Measurements from ENCODE around the gene DGKH.

DGKH gene

GRCh38 chr13:42211704-42212464, 163.4 kb downstream of the DGKH start:
- no peak for TF ChIP-seq CTCF (IDR thresholded peaks at IDR 0.05)

DNA sequence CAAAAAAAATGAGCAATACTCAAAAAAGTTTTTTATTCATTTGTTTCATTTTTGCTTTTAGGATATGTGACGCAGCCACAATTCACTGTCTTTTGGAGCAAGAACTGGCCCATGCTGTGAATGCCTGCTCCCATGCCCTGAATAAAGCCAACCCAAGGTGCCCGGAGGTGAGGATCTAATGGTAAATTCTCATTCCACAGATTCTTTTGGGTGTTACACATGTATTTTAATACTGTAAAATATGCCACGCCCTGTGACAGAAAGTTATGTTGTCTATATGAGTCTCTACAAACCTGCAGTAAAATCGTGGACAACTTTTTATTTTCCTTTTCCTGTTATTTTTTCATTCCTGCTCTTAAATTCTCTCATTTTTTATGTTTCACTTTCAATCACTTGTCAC, 166.0 kb downstream of the DGKH start:
- TF ChIP-seq CTCF (IDR thresholded peaks at IDR 0.05): no peak

DNA sequence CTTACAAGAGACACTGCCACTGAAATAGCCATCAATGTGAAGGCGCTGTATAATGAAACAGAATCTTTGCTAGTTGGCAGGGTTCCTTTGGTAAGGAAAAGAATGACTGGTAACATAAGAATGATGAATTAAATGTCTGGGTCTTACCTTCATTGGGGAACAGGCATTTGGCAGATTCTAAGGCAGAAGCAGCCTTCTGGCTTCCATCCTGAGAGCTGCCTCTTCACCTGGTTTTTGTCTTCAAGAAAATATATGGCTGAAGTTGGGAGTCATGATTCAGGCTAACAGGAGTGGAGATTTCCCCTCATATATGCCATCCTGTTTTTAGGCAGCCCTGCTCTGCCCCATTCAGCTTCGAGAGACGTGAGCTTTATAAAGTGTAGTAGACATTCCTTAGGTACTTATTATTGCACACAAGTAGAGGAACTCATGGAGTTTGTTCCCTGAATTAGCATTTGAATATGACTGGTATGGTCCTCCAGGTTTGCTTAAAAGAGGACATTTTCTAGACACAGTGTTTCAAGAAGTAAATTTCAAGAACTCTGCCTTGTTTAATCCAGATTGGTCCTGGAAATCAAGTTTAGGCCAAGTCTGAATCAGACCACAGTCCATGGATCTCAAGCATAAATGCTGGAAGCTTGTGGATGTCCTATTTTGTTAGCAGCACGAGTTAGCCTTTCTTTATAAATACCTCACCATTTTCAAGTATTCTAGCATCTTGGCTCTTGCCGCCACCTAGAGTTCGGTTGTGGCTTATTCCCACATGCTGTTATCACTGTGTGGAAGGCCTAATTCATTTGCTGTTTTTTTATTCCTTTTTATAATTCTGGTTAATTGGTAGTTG, 167.4 kb downstream of the DGKH start:
- TF ChIP-seq CTCF (IDR thresholded peaks at IDR 0.05): peak; percentile 67

- no peak; the same call in 1 of the 2 replicates for TF ChIP-seq CTCF (IDR thresholded peaks at IDR 0.05)
Measured at GRCh38 chr13:42216422-42216735, 167.9 kb downstream of the DGKH start.

GRCh38 chr13:42218576-42218975, 170.1 kb downstream of the DGKH start:
- TF ChIP-seq CTCF (IDR thresholded peaks at IDR 0.05): no peak

GRCh38 chr13:42219051-42219450, 170.6 kb downstream of the DGKH start:
- TF ChIP-seq CTCF (IDR thresholded peaks at IDR 0.05): no peak

GRCh38 chr13:42219876-42220275, 171.4 kb downstream of the DGKH start:
- TF ChIP-seq CTCF (IDR thresholded peaks at IDR 0.05): no peak
